GM13977 (cell line): ENCODE measurements around the gene RBP3.

Source experiments
- DNase-seq: peaks from one replicate; pipeline ENCODE4 v3.0.0; 2012; ENCODE audit warnings: low spot score
- in situ Hi-C: fragments of 300-500 bp; cut with MboI; formaldehyde crosslinking; loops from one replicate; pipeline ENCODE4 v1.12.0; 2022; ENCODE audit warnings: low sequenced_read_pairs, low pct_unique_long_range_greater_than_20kb, mixed read lengths, inconsistent platforms; ENCODE audit not compliant: unreplicated experiment
- TF ChIP-seq, protein P1 (sequence below): IDR thresholded peaks from 2 replicates; pipeline ENCODE4 v1.5.1; 2012; ENCODE audit warnings: mild to moderate bottlenecking, control low read depth; ENCODE audit not compliant: insufficient read depth; ENCODE audit errors: extremely low read depth, missing control alignments

RBP3 gene

DNA sequence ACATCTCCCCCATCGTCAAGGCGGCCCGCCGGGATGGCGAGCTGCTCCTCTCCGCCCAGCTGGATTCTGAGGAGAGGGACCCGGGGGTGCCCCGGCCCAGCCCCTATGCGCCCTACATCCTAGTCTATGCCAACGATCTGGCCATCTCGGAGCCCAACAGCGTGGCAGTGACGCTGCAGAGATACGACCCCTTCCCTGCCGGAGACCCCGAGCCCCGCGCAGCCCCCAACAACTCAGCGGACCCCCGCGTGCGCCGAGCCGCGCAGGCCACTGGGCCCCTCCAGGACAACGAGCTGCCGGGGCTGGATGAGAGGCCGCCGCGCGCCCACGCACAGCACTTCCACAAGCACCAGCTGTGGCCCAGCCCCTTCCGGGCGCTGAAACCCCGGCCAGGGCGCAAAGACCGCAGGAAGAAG is 38.1 kb upstream of the RBP3 start:
- in situ Hi-C loops = loop anchor here (10.0 kb wide), 1 partner anchor 285 kb away; no protein-coding TSS in a partner anchor
- DNase-seq = no peak
- TF ChIP-seq, protein P1, sequence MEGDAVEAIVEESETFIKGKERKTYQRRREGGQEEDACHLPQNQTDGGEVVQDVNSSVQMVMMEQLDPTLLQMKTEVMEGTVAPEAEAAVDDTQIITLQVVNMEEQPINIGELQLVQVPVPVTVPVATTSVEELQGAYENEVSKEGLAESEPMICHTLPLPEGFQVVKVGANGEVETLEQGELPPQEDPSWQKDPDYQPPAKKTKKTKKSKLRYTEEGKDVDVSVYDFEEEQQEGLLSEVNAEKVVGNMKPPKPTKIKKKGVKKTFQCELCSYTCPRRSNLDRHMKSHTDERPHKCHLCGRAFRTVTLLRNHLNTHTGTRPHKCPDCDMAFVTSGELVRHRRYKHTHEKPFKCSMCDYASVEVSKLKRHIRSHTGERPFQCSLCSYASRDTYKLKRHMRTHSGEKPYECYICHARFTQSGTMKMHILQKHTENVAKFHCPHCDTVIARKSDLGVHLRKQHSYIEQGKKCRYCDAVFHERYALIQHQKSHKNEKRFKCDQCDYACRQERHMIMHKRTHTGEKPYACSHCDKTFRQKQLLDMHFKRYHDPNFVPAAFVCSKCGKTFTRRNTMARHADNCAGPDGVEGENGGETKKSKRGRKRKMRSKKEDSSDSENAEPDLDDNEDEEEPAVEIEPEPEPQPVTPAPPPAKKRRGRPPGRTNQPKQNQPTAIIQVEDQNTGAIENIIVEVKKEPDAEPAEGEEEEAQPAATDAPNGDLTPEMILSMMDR = no peak

DNA sequence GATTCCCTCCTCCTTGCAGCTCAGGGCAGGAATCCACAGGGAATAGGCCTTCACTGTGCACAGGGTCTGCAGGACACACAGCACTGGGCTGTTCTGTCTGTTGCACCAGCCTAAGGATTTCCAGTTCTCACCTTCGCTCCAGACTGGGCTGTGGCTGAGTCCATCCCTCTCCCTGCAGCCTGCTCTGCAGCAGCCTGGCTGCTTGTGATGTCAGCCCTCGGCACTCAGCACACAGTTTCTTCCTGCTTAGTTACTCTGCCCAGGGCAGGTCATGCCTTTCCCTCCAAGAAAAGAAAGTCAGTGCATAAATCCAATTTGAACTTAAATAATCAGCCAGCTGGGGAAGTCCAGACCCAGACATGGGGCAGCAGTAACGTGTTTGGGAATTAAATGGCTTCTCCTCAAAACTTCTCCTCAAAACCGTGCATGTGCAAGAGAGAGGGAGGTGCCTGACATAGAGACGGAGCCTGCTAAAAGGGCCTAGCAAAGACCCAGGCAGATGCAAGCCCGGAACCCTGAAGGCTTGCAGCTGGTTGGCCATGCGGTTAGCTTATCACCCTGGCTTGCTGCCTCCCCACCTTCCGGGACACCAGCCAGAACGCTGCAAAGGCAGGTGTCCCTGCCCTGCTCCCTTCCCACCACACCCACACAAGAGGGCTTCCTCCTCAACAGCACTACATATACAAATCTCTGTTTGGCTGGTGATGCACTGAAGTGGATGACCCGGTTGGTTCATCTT is 36.8 kb upstream of the RBP3 start:
- DNase-seq = no peak
- TF ChIP-seq, protein P1 = no peak
- in situ Hi-C loops = loop anchor here (10.0 kb wide), 1 partner anchor 287 kb away; no protein-coding TSS in a partner anchor

DNA sequence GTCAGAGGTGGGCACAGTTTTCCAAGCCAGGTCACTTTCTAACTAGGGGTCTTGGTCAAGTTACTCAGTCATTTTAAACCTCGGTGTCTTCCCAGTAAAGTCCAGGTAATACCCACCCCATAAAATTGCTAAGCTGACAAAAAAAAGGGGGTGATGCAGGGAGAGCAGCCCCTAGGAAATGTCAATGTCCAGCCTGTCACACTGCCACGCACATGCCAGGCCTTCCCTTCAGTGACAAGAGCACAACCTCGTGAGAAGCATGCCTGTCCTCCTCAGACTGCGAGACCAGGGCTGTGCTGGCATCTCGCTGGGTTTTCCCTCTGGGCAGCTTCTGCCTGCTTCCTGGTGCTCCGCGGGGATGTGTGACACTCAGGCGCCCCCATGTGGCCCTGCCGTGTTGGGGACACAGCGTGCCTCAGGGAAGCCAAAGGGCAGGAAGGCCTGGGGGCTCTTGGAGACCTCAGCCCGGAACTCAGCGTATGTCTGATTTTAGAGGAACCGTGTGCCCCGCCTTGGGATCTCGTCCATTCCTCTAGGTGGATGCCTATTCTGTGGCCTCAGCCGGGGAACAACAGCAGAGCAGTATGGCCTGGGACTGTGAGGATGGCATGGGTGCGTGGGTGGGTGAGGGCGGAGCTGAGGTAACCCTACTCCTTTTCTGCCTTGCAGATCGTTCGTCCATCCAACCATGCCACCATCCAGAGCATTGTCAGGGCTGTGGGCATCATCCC is 36.1 kb upstream of the RBP3 start:
- TF ChIP-seq, protein P1 = peak; percentile 96
- in situ Hi-C loops = loop anchor here (10.0 kb wide), 1 partner anchor 287 kb away; no protein-coding TSS in a partner anchor
- DNase-seq = peak; percentile 85

DNA sequence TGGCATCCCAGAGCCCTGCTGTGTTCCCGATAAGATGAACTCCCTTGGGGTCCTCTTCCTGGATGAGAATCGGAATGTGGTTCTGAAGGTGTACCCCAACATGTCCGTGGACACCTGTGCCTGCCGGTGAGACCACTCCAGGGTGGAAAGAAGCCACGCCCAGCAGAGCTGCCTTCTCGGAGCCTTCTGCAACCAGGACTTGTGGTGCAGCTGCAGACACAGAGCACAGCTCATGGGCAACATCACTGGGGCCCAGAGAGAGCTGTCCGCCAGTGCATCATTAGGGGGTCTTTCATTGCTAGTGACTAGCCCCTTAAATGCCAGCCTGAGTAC is 35.5 kb upstream of the RBP3 start:
- no peak for DNase-seq
- in situ Hi-C loops = loop anchor here (10.0 kb wide), 1 partner anchor 288 kb away; no protein-coding TSS in a partner anchor
- TF ChIP-seq, protein P1 = no peak

DNA sequence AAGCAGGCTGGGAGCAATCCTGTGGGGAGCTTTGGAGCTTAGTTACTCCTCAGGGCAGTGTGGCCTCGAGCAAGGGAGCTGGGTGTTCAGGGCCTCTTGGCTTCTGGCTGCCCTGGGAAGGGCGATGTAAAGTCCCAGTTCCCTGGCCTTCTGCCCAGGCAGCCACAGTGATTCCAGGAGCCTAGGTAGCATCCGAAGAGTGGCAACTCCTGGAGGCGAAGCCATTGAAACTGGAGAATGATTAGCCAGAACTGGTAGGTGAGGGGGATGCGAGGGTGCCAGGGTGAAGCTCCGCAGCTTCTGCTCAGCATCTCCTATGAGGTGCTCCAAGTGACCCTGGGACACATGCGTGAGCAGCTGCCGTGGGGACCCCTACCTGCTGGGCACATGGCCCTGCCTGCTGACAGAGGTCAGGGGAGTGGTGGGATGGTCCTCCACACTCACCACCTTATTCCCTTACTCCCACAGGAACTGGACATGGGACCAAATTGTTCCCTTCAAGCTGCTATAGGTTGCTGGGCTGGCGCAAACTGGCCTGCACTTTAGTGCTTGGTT is 33.7 kb upstream of the RBP3 start:
- TF ChIP-seq, protein P1 = no peak
- DNase-seq = no peak
- in situ Hi-C loops = loop anchor here (10.0 kb wide), 1 partner anchor 290 kb away; no protein-coding TSS in a partner anchor

DNA sequence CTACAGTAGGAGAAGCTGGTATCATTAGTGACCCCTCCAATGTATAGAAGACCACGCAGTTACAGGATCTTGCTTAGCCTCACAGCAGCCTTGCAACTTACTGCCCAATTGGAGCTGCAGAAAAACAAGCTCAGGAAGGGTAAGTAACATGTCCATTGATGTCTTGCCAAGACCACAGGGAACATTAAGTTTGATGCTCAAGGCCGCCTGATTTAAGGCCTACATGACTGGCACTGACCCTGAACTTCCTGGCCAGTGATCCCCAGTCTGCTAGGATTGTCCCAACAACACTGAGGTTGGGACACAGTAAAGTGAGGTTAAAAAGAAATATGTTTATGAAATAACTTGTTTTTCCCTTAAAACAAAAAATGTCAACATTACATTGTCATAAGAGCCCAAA is 32.7 kb upstream of the RBP3 start:
- in situ Hi-C loops = loop anchor here (10.0 kb wide), 1 partner anchor 291 kb away; no protein-coding TSS in a partner anchor
- no peak for DNase-seq
- TF ChIP-seq, protein P1 = no peak
